Fibroblast of villous mesenchyme (primary cell): ENCODE data around the gene ITPK1. TPM values are rescaled to one million over a fixed set of nuclear protein-coding genes. Genes with fewer than 3 reads are reported as not detected.

Experiments used
- DNase-seq: peaks from one replicate; pipeline ENCODE4 v3.0.0-alpha.2; 2010; ENCODE audit warnings: low read depth
- H3K4me3 ChIP-seq: 2 replicates; pipeline ENCODE4 v1.5.1; 2011; ENCODE audit warnings: low read depth, mild to moderate bottlenecking, low read length
- total RNA-seq: library from RNA; depleted of rRNA; stranded (reverse); fragments of >200 nt; gene quantifications from 2 replicates; pipeline ENCODE4 v1.2.3, GENCODE V29; 2012
- TF ChIP-seq, protein P1 (sequence below): IDR thresholded peaks from 2 replicates; pipeline ENCODE4 v1.5.1; 2012; ENCODE audit warnings: low read depth, mild to moderate bottlenecking, low read length; ENCODE audit not compliant: insufficient read depth

ITPK1 gene
- total RNA-seq, 1 donor: 15.5 TPM

GRCh38 chr14:92973798-92974372 is 141.8 kb downstream of the ITPK1 start:
- TF ChIP-seq, protein P1, sequence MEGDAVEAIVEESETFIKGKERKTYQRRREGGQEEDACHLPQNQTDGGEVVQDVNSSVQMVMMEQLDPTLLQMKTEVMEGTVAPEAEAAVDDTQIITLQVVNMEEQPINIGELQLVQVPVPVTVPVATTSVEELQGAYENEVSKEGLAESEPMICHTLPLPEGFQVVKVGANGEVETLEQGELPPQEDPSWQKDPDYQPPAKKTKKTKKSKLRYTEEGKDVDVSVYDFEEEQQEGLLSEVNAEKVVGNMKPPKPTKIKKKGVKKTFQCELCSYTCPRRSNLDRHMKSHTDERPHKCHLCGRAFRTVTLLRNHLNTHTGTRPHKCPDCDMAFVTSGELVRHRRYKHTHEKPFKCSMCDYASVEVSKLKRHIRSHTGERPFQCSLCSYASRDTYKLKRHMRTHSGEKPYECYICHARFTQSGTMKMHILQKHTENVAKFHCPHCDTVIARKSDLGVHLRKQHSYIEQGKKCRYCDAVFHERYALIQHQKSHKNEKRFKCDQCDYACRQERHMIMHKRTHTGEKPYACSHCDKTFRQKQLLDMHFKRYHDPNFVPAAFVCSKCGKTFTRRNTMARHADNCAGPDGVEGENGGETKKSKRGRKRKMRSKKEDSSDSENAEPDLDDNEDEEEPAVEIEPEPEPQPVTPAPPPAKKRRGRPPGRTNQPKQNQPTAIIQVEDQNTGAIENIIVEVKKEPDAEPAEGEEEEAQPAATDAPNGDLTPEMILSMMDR: no peak
- no peak overlapping the region for H3K4me3 ChIP-seq
- DNase-seq: peak; percentile 28

DNA sequence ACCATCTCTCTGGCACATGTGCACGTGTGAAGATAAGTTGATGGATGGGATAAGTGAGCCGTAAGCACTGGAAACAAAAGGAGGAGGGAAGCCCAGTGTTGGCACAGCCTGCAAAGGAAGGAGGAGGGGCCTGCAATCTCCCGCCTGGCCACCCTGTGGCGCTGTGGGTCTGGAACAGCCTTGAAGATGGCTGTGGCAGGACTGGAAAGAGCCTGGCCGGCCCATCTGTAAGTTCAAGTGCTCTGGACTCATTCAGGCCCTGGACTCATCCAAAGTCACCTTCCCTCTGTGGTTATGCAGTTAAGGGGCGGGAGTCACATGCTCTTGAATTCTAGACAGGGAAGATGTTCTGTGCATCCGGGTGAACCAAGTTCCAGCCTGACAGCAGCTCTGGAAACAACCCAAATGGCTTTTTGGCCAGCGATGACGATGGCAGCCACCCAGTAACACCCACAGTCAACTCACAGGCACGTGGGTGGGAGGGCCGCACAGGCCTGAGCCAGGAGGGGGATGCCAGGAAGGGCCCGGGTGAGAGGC is 142.4 kb downstream of the ITPK1 start:
- H3K4me3 ChIP-seq: no peak overlapping the region
- peak; percentile 70 for DNase-seq

GRCh38 chr14:92971601-92972180 is 144.0 kb downstream of the ITPK1 start:
- no peak overlapping the region for H3K4me3 ChIP-seq
- DNase-seq: no peak
- TF ChIP-seq, protein P1: no peak

More for the DNA sequence above, 142.4 kb downstream of the ITPK1 start:
- TF ChIP-seq, protein P1: peak; percentile 78

GRCh38 chr14:92970271-92970670 is 145.5 kb downstream of the ITPK1 start:
- DNase-seq: no peak
- TF ChIP-seq, protein P1: no peak
- H3K4me3 ChIP-seq: no peak overlapping the region

- TF ChIP-seq, protein P1: no peak
- DNase-seq: no peak
- no peak overlapping the region for H3K4me3 ChIP-seq
These were observed 145.9 kb downstream of the ITPK1 start for GRCh38 chr14:92969871-92970270.

GRCh38 chr14:92969430-92969829 is 146.3 kb downstream of the ITPK1 start:
- no peak for DNase-seq
- no peak overlapping the region for H3K4me3 ChIP-seq
- TF ChIP-seq, protein P1: no peak
